Testis (tissue), 3 donors: Measurements from ENCODE around the gene TRIM29. TPM values are rescaled to one million over a fixed set of nuclear protein-coding genes. Genes with fewer than 3 reads are reported as not detected.

Source experiments
- DNase-seq: peaks from one replicate; pipeline ENCODE4 v3.0.0-alpha.2; 2019
- H3K27ac ChIP-seq, 2 donors: fragments of 200-600 bp; sonication (generic); one replicate each; pipeline ENCODE4 v1.5.1; 2019
- H3K27me3 ChIP-seq: fragments of 200-600 bp; sonication (generic); one replicate; pipeline ENCODE4 v1.5.1; 2019
- H3K36me3 ChIP-seq: fragments of 200-600 bp; sonication (generic); one replicate; pipeline ENCODE4 v1.5.1; 2017; ENCODE audit warnings: low read depth; ENCODE audit errors: missing control alignments
- H3K4me1 ChIP-seq: fragments of 200-600 bp; sonication (generic); one replicate; pipeline ENCODE4 v1.5.1; 2019
- H3K4me3 ChIP-seq, 2 donors: fragments of 200-600 bp; sonication (generic); one replicate each; pipeline ENCODE4 v1.5.1; 2017 to 2019
- H3K9me3 ChIP-seq: fragments of 200-600 bp; sonication (generic); one replicate; pipeline ENCODE4 v1.5.1; 2017
- CTCF ChIP-seq, 3 experiments: fragments of 450-650 bp in 2 of 3; fragments of 200-600 bp in 1 of 3; sonication (generic) in 1 of 3; IDR thresholded peaks; one replicate each; pipeline ENCODE4 v1.5.1; 2016 to 2019; ENCODE audit warnings: antibody characterized with exemption in 3 of 3, mild to moderate bottlenecking in 2 of 3, moderate library complexity in 1 of 3
- POLR2A ChIP-seq: fragments of 450-650 bp; IDR thresholded peaks from one replicate; pipeline ENCODE4 v1.6.1; 2017; ENCODE audit warnings: antibody characterized with exemption, mild to moderate bottlenecking, moderate library complexity
- WGBS, 2 donors: methylation state at CpG; one replicate each; pipeline ENCODE4 v1.1.5; 2018; 5-methylcytosine and 5-hydroxymethylcytosine counted together
- intact Hi-C: fragments of 100-400 bp; cut with DNase I; formaldehyde crosslinking; loops from one replicate; pipeline ENCODE4 v1.15.1; 2023; ENCODE audit warnings: low total_unique reads
- polyA plus RNA-seq: library from polyadenylated mRNA; stranded (reverse); fragments of 350-450 nt; fragmentation: Illumina TruSeq; extraction: RNeasy Lipid Tissue Mini Kit (QIAGEN cat#74804); gene quantifications from one replicate; pipeline ENCODE4 v1.2.3, GENCODE V29; 2014; ENCODE audit warnings: low read depth, low replicate concordance; ENCODE audit not compliant: insufficient read depth
- total RNA-seq, 2 donors: library from RNA; depleted of rRNA; stranded (reverse); fragments of >200 nt; gene quantifications; one replicate each; pipeline ENCODE4 v1.2.3, GENCODE V29; 2016

TRIM29 gene
- total and polyA plus RNA-seq, 3 donors from 2014 or later, result 11.6 to 18.2 (median 12.3) TPM

GRCh38 chr11:120134106-120134930, 3.6 kb downstream of the TRIM29 start:
- intact Hi-C loops, result no loop called here
- Histone ChIP-seq H3K27ac (no peak overlapping the region), H3K27me3 (no peaks in the 10 kb centered on the region), H3K9me3 (no peaks in the 10 kb centered on the region), H3K36me3 (no peaks in the 10 kb centered on the region), H3K4me3 (no peak overlapping the region), H3K4me1 (no peaks in the 10 kb centered on the region)
- 86 to 94% methylated on average over 9 to 14 of the region's 14 CpGs for WGBS, 2 donors
- peak; percentile 9 for DNase-seq
- TF ChIP-seq POLR2A (no peak), CTCF (IDR thresholded peaks at IDR 0.05) (no peak)

- Histone ChIP-seq H3K4me3 (no peak overlapping the region), H3K36me3 (no peaks in the 10 kb centered on the region), H3K27me3 (no peaks in the 10 kb centered on the region), H3K4me1 (no peaks in the 10 kb centered on the region), H3K9me3 (no peaks in the 10 kb centered on the region), H3K27ac (no peak overlapping the region)
- TF ChIP-seq POLR2A, result no peak
- TF ChIP-seq CTCF (IDR thresholded peaks at IDR 0.05), result no peak
- intact Hi-C loops, result no loop called here
- no peak for DNase-seq
- WGBS, 2 donors, result 96 to 97% methylated on average over 11 of the region's 11 CpGs
These were observed 4.5 kb downstream of the TRIM29 start for GRCh38 chr11:120133216-120134105.

- no peak overlapping the region for H3K27ac ChIP-seq
- no peaks in the 10 kb centered on the region for H3K4me1 ChIP-seq
- no peak overlapping the region for H3K4me3 ChIP-seq
- no peaks in the 10 kb centered on the region for H3K36me3 ChIP-seq
- 89 to 94% methylated on average over 4 of the region's 4 CpGs for WGBS, 2 donors
- intact Hi-C loops, result no loop called here
- no peaks in the 10 kb centered on the region for H3K27me3 ChIP-seq
- H3K9me3 ChIP-seq, result no peaks in the 10 kb centered on the region
- DNase-seq, result no peak
- TF ChIP-seq CTCF (IDR thresholded peaks at IDR 0.05), result no peak
- no peak for TF ChIP-seq POLR2A
These were observed 5.2 kb downstream of the TRIM29 start for GRCh38 chr11:120132645-120133185.

GRCh38 chr11:120131941-120132644, 5.8 kb downstream of the TRIM29 start:
- TF ChIP-seq CTCF (IDR thresholded peaks at IDR 0.05) (no peak), POLR2A (no peak)
- intact Hi-C loops, result no loop called here

More at GRCh38 chr11:120131941-120132644, 5.8 kb downstream of the TRIM29 start:
- Histone ChIP-seq H3K27ac (no peak overlapping the region), H3K4me1 (no peaks in the 10 kb centered on the region), H3K9me3 (no peaks in the 10 kb centered on the region), H3K27me3 (no peaks in the 10 kb centered on the region), H3K36me3 (no peaks in the 10 kb centered on the region), H3K4me3 (no peak overlapping the region)
- WGBS, 2 donors, result 66 to 68% methylated on average over 12 of the region's 12 CpGs
- DNase-seq, result no peak
